NCI-H2196 treated with DMSO at 0.1 percent for 48 hours (cell line): Measurements from ENCODE around the gene MAN2A1.

ENCODE experiments used
- DNase-seq: peaks from one replicate; lab custom pipeline; 2025; ENCODE audit not compliant: unreplicated experiment; lab: John Stamatoyannopoulos, UW

The MAN2A1 gene

DNA sequence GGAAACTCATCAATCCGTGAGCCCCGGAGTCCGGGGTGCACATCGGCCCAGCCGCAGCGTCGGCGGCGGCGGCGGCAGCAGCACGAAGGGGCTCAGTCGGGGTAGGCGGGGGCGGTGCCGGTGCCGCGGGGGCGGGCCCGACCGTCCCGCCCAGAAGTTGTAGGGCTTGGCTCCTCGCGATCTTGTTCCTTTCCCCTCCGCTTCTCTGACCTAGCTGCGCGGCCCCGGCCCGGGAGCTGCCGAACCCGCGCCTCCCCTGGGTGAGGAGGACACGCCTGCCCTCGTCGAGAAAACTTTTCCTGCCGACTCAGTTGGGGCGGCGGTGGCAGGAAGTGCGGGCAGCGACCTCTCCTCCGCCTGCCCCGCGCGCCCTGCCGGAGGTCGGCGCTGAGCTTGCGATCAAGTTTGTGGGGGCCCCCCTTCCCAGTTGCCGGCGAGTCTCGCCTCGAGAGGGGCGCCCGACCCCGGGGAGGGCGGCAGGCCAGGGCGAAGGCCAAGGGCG lies at the start of gene MAN2A1:
Gene MAN2A1 (plus strand): TSS at position 188 of the 502 bp plus-strand sequence. CDS start 491 bp downstream, outside the sequence.
- DNase-seq = peak; percentile 27

DNA sequence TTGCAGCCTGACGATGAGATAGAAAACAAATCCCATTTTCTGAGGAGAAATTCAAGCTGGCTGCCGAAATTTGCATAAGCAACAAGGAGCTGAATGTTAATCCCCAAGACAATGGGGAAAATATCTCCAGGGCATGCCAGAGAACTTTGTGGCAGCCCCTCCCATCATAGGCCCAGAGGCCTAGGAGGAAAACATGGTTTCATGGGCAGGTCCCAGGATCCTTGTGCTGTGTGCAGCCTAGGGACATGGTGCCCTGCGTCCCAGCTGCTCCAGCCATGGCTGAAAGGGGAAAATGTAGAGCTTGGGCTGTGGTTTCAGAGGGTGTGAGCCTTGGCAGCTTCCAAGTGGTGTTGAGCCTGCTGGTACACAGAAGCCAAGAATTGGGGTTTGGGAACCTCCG lies 48.8 kb upstream of the MAN2A1 start:
- DNase-seq = no peak

GRCh38 chr5:109643791-109644350 lies 45.9 kb upstream of the MAN2A1 start:
- no peak for DNase-seq

GRCh38 chr5:109644829-109645228 lies 44.9 kb upstream of the MAN2A1 start:
- no peak for DNase-seq

DNA sequence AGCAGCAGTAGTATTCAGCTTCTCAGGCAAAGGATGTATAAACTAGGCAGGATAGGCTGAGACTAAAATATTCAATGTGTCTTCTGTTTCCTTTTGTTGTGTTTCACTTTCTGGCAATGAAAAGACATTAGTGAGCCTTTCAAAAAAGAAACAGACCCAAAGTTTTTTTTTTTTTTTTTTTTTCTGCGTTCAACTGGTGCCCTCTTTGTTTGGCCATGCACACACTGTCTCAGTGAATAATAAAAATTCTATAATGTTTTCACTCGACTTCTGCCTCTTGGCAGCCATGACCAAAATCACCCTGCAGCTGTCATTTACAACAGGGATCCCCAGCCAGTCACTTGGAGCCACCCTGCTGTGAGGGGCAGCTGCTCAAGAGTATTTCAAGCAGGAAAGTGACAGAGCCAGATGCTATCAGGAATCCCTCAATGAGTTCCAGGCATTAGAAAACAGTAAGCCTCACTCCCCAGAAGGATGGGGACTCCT lies 44.0 kb upstream of the MAN2A1 start:
- no peak for DNase-seq

DNA sequence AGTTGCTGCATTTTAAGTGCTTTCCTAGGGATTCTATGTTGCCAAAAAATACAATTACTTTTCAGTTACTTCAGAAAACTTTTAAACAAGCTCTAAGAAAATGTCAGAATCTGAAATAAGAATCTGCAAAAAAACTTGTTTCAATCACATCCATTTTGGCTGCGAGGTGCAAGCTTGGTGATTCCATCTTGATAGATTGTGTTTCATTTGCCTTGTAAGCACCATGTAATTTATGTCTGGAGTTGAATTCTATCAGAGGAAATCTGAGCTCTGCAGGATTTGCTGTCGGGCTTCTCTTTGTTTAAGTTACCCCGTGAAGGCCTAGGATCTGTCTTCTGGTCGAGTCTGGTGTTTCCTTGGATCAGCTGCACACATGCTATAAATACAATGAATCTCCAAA lies 40.4 kb upstream of the MAN2A1 start:
- no peak for DNase-seq

DNA sequence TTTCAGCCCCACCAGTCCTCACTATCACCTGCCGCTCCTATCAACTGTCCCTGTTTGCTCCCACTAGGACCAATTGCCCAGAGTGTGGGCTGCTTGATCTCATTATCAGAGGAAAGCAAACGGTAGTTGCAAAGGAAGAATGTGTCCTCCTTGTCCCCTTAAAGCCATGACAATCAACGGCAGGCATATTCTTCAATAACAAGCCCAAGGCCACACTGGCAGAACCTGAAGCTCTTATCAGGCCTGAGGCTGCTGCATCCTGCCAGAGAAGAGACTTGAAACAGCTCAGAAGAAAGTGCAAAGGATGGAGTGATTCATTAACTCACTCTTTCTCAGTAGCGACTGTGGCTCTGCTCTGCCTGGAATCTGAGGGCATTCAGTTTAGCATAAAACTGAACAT lies 39.2 kb upstream of the MAN2A1 start:
- no peak for DNase-seq

- DNase-seq = no peak
These were observed 37.6 kb upstream of the MAN2A1 start for GRCh38 chr5:109652096-109652495.

DNA sequence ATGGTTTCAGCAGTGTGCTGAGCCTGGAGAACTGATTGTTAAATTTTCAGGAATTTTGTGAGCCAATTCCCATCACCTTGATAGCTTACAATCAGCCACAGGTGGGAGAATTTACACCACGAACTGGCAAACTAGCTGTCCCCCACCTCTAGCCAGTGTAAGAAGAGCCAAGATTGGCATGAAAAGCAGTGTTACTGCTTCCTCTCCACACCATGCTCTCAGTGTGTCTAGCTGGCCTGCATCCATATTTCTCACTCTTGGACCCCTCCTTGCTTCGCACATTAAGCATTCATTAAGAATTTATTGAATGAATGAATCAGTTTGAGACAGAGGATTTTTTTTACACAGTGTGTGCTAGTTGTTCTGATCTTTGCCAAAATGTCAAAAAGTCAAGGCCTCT lies 36.7 kb upstream of the MAN2A1 start:
- no peak for DNase-seq

GRCh38 chr5:109653561-109654239 lies 36.0 kb upstream of the MAN2A1 start:
- DNase-seq = no peak

- DNase-seq = no peak
These were observed 35.3 kb upstream of the MAN2A1 start for GRCh38 chr5:109654455-109654854.

DNA sequence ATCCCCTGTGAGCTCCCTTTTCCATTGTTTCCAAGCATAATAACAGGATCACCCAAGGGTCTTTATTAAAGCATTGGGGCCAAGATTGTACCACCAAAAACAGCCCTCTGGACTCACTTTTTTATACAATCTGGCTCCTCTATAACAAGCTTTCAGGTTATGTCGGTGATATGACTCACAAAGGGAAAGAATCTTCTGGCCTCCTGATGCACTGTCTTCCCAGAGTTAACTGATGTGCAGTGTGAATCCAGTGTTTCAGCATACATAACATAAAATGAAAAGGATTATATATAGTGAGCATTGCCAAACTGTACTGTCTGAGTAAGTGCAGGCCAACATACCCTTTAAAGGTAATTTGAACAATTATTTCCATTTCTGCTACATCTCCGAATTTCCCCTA lies 33.9 kb upstream of the MAN2A1 start:
- DNase-seq = no peak

DNA sequence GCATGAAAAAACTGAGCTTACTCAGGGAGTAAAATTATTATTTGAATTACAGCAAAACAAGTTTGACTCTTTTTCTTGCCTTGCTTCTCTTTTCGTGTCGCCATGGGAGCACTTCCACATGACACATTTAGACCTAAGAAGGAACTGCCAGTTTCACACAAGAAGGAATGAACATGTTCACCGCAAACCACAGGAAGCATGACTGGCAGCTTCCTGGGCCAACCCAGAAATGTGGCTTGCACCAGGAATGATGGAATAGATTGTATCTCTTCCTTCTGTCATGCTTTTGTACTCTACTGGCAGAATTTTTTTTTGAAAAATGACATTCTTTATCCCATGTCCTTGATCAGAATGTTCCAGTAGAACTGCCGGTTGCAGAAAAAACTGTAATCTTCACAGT lies 32.9 kb upstream of the MAN2A1 start:
- no peak for DNase-seq

DNA sequence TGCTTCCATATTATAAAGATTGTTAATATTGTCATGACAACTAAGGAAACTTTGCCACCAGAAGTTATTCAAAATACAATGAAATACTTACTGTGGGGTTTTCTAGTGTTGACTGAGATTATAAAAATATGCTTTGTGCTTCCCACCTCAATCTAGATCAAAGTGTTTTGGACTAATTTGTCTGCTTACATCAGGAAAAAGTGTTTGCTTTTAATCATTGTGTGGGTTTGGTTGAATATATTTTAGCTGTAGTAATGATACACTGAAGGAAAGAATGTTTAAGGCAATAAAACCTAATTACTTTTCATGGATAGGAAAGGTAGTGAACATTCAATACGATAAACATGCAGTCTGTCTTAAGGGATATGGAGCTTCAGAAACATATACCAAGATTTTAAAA lies 29.8 kb upstream of the MAN2A1 start:
- DNase-seq = no peak

- no peak for DNase-seq
These were observed 29.4 kb upstream of the MAN2A1 start for GRCh38 chr5:109660301-109660700.

- no peak for DNase-seq
These were observed 21.5 kb upstream of the MAN2A1 start for GRCh38 chr5:109668237-109668636.

- DNase-seq = no peak
These were observed 20.9 kb upstream of the MAN2A1 start for GRCh38 chr5:109668668-109669422.

DNA sequence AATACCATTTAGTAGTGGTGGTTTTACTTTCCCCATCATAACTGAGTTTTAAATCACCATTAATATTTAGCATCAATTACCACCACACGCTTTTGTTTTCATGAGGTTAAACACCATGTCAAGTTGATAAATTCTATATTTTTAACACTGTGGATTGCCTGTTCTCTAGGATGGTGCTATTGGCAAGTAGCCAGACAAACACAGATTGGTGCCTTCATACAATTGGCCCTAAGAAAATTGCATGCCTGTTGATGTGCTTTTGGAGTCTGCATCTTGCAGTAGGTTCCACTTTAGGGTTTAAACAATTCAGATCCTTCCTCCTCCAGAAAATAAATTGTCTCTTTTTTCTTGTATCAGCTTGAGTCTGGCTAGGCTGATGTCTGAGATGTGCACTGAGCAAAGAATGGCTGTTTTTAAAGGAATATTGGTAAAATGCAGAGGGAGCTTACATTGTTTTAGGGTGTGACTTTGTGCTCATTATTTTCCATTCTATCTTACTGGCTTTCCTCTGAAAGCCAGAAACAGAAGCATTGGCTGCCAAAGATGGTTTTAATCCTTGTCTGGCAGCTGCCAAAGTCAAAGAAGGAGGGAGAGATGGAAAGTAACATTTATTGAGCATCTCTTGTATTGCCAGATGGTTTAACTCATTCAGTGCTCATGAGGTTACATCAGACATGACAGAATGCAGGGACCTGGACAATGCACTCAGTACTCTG lies 19.6 kb upstream of the MAN2A1 start:
- no peak for DNase-seq

GRCh38 chr5:109671136-109671535 lies 18.6 kb upstream of the MAN2A1 start:
- DNase-seq = no peak

DNA sequence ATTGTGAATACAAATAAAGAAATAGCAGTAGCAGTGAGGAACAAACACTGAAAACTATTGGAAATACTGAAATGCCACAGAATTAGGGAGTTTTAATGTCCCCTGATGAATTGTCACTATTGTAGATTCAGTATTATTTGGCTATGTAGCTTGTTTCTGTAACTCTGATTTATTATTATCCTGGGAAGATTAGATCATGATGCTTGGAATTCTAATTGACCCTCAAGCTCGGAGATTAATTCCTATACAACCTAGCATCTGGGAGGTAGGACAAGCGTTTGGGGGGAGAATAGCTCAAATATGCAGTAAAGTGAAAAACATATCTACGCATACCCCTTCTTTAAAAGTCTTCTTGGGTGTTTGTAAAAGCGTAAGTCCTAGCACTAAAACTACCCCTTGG lies 15.1 kb upstream of the MAN2A1 start:
- DNase-seq = no peak

DNA sequence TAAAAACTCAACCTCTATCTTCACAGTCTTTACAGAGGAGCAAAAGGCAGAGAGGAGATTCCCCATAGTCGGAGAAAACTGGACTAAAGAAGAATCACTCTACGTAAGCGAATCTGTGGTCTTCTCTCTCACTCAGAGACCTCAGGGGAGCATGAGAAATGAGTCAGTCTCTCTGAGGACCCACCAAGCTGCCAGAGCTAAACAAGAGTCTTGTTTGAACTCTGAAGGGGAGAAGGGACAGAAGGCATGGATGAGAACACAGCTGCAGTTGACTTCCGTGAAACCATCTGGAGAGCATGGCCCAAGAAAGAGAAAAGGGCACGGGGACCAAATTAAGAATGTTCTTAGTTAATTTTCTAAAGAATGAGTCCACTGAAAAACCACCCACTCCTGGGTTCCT lies 12.8 kb upstream of the MAN2A1 start:
- no peak for DNase-seq
